Stimulated activated CD4-positive, alpha-beta T cell treated with anti-CD3 and anti-CD28 coated beads, Interleukin-4, amount 100 ng/mL, for 48 hours (primary cell): ENCODE data around the gene SNRNP70.
A peak's percentile ranks its signal among the peaks of the same experiment; 100 is the strongest.

ENCODE experiments used
- DNase-seq, 2 donors: peaks; one replicate each; pipeline ENCODE4 v3.0.0-alpha.2; 2020; ENCODE audit warnings: low read depth in 2 of 2

Gene SNRNP70

DNA sequence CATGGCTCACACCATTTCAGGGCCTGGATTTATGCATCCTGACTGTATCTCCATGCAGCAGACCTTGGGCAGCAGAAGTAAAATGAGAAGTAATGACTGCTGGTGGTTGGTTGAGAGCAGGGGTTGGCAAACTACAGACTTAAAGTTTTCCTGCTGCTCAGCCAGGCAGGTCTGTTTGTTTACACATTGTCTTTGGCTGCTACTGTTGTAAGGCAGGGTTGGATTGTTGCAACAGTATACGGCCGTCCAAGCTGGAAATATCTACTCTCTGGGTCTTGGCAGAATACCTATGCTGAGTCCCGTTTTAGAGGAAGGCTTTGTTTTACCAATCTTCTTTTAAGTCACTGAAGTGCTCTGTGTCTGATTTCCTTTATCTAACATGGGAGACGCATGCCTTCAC lies 13.5 kb downstream of the SNRNP70 start:
- no peak for DNase-seq

DNA sequence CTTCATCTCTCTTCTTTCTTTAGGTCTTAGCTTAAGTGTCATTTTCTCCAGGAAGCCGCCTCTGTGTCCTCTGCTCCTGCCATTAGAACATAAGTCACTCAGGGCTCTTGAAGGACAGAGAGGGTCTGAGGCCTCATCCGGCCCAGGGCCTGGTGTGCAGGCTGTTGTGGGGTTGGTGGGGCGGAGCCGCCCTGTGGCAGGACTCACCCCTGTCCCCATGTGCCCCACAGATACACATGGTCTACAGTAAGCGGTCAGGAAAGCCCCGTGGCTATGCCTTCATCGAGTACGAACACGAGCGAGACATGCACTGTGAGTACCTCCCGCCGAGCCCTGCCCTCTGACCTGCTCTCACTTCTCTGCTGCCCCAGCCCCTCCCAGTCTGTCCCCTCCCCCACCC lies 15.9 kb downstream of the SNRNP70 start:
- DNase-seq: no peak

DNA sequence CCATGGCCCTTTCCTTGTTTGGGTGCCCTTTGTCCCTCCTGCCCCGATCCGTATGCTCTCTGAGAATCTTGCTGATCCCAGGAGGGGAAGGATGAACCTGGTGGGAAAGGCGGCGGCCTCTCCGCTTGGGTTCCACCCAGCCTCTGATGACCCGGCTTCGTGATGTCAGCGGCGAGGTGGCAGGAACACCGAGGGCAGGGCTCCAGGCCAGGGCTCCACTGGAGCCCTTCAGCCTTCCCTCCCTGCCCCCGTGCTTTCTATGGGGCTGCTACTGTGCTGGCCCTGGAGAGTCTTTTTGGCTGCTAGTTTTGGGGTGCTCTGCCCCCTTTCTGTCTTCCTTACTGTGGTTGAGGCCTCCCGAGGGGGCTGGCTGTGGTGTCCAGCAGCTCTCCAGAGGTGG lies 17.1 kb downstream of the SNRNP70 start:
- DNase-seq: no peak

DNA sequence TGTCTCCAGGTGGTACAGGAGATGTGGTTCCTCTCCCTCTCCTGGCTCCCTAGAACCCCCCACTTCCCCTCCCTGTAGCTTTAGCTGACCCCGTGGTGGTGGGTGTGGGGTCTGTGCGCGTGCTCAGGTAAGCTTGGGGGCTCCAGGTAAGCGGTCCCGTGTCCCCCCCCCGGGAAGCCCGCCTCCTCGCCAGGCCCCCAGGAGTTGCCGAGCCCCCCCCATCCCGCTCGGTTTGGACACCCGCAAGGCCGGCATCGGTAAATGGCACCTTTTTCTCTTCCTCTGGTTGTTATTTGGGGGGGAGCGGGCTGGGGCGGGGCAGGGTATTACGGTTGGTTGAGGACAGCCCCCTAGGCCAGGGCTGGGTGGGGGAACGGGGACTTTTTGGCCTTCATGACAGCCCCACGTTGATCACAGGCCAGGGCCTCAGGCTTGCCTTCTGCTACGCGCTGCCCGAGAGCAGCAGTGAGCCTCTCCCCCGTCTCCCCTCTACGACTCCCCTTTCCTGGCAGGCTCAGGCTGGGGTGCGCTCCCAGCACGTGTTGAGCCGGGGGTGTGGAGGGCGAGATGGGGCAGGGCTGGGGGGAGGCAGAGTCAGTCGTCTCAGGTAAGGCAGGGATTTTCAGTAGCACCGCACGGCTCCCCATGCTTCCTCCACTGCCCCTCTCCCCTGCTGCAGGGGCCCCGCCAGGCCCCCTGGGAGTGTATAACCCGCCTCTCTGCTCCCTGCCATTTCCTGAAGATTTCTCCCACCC lies 18.3 kb downstream of the SNRNP70 start:
- DNase-seq: no peak

DNA sequence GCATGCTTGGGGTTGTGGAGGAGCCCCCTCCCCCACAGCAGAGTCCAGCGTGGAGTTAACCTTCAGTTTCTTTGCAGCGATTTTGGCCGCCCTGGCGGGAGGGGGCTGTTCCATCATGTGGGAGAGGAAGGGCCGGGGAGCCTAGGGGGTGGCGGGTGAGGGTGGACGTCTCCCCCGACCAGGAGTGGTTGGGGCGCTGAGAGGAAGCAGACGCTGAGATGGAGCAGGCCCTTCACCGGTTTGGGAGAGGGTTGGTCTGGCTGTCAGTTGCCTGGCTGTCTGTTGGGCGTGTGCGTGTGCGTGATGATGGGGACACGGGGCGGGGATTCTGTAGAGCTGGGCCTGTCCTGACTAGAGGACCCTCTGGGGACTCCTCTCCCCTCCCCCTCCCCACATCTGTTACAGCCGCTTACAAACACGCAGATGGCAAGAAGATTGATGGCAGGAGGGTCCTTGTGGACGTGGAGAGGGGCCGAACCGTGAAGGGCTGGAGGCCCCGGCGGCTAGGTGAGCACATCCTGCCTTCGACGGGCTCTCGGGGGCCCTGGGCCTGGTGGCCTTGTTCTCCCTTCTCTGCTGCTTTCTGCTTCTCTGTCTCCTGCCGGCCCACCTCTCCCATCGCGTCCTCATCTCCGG lies 19.1 kb downstream of the SNRNP70 start:
- DNase-seq: no peak

DNA sequence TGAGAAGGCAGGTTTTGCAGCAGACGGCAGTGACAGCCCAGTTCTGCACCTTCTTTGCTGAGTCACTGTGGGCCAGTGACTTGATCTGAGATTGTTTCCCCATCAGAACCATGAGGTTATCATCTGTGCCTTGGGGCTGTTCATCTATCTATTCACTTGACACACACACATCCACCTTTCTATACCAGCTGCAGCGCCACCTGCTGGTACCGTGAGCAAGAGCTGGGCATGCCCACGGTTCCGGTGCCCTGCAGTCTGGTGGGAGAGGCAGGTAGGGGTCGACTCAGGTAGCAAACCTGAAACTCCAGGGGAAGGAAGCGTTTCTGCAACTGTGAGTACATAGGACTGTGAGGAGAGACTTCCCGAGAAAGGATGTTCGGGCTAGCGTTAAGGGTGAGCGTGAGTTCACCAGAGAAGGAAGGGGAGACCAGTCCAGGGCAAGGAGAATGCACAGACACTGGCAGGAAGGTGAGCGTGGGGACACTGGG lies 21.4 kb downstream of the SNRNP70 start:
- peak; percentile 55 to 61 for DNase-seq

DNA sequence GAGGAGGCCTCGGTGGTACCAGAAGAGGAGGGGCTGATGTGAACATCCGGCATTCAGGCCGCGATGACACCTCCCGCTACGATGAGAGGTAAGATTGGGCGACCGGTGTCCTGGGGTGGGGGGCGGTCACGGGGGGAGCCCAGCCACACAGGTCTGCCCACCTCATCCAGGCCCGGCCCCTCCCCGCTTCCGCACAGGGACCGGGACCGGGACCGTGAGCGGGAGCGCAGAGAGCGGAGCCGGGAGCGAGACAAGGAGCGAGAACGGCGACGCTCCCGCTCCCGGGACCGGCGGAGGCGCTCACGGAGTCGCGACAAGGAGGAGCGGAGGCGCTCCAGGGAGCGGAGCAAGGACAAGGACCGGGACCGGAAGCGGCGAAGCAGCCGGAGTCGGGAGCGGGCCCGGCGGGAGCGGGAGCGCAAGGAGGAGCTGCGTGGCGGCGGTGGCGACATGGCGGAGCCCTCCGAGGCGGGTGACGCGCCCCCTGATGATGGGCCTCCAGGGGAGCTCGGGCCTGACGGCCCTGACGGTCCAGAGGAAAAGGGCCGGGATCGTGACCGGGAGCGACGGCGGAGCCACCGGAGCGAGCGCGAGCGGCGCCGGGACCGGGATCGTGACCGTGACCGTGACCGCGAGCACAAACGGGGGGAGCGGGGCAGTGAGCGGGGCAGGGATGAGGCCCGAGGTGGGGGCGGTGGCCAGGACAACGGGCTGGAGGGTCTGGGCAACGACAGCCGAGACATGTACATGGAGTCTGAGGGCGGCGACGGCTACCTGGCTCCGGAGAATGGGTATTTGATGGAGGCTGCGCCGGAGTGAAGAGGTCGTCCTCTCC lies 22.6 kb downstream of the SNRNP70 start:
- DNase-seq: no peak

DNA sequence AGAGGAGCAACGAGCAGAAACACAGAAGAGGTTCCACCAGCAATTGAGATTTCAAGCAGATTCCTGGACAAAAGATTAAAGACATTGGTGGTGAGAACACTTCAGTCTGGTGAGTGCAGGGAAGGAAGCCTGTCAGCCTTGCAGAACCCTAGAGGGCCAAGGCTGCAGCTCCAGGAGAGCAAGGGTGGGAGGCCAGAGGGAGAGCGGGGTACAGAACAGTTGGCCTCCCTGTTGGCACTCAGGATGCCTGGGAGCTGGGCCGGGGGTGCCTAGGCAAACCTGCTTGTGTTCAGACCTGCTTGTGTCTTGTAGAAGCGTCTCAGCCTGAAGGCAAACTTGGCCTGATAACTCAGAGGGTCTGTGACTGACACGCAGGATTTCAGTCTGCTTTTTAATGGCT lies 23.8 kb downstream of the SNRNP70 start:
- no peak for DNase-seq

DNA sequence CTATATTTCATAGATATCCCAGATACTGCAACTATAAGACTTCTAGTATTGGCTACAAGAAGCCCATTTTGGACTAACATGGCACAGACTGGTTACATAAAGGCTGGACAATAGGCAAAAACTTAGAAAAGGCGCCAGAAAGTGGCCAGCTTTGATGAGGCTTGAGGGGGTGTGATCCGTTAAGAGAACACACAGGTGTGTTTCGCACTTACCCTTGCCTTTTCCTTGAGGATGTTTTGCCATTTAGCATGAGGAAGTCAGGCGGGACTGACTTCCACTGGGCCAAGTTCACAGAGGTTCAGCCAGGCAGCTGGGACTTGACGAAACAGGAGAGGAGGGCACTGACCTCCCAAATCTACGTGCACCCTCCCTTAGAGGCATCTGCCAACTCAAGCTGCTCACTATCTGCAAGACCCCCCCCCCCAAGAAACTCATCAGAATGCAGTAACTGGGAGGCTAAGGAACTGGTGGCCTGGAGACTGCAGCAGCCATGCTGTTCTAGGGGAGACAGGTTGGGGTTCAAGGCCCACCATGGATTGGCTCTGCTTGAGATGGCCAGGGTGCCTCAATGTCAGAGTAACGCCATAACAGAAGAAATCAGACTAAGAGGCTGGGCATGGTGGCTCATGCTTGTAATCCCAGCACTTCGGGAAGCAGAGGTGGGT lies 24.4 kb downstream of the SNRNP70 start:
- no peak for DNase-seq

DNA sequence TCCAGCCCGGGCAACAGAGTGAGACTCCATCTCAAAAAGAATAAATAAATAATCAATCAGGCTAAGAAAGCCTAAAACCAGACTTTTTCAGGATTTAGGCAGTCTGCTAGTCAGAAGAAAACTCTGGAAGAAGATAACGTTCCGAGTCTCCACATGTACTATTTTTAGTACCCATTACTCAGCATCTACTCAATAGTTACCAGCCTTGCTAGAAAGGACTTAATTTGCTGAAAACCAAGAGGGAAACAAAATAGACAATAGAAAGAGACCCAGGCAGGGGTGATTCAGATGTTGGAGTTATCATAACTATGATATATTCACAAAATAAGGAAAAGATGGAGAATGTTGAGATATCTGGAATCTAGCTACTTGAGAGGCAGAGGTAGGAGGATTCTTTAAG lies 25.3 kb downstream of the SNRNP70 start:
- no peak for DNase-seq

DNA sequence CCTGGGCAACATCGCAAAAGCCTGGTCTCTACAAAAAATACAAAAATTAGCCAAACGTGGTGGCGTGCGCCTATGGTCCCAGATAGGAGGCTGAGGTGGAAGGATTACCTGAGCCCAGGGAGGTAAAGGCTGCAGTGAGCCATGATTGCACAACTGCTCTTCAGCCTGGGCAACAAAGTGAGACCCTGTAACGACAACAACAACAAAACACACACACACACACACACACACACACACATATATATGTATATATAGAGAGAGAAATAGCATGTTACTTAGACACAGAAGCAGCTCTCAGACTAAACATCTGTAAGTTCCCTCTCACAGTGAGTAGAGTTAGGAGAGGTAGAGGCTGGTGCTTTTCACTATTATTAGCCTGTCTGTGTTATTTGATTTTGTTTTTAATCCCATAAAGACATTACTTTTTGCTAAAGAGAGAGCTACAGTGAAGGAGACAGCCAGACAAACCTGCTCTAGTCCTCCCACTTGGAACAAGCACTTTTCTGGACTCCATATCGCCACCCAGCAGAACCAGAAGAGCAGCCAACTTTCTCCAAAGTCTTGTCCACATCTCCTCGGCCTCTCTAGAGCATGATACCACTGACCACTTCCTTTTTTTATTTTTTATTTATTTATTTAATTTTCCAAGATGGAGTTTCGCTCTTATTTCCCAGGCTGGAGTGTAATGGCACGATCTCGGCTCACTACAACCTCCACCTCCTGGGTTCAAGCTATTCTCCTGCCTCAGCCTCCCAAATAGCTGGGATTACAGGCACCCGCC lies 26.2 kb downstream of the SNRNP70 start:
- DNase-seq: no peak

DNA sequence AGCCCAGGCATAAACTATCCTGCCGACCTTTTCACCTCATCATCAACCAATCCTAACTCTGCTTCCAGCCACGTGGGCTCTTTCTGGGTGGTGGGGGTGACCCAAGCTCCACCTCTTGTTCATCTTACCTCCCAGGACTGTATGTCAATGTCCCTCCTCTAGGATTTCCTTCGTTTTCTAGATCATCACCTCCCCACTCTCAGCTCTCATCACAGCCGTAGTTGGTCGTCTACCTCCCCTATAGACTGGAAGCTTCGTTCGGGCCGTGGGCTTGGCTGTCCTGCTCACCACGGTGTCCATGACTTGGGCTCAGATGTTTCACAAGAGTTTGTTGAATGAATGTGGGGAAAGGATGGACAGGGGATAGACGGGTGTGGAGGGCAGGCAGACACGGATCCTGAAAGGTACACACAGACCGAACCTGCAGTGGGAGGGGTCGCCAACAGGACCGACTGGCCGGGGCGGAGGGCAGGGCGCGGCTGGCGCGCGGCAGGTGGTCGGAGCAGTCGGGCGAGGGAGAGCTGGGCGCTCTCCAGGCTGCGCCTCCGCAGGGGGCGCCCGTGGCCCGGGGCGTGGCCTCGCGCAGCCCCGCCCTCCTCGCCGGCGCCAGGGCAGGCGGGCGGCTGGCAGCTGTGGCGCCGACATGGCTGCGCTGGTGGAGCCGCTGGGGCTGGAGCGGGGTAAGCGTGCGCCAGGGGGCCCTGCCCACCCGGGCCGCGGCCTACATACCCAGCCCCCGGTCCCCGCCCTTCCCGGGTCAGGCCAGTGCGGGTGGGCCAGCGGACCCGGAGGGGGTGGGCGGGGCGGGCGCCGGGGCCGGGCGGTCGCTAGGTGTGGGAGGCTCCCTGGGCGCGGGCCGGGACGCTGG lies 28.7 kb downstream of the SNRNP70 start, which contains the start of gene LIN7B:
LIN7B (plus strand) TSS at position 609 of the 868 bp plus-strand sequence; CDS start at position 644, 35 bp downstream.
- DNase-seq: peak; percentile 56 to 61

DNA sequence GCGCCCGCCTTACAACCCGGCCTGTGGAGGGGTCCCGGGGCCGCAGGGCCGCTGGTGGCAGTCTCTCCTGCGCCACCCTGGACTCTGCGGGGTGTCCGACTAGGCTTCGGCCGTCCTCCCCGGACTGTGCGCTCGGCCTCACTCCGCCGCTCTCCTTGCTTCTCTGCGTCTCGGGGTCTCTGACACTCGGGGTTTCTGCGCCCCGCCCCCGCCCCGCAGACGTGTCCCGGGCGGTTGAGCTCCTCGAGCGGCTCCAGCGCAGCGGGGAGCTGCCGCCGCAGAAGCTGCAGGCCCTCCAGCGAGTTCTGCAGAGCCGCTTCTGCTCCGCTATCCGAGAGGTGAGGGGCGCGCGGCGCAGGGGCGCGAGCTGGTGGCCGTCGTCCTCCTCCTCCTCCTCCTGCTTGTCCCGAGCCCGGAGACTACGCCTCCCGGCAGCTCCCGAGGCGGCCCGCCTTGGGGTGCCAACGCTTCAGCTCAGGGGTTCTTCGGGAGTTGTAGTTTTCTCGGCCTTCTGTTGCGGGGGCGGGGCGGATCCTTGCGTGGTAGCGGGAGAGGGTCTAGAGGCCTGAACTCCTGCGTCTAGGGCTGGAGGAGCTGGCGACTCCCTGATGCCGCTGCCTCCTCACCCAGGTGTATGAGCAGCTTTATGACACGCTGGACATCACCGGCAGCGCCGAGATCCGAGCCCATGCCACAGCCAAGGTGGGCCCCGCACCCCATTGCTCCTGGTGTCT lies 29.5 kb downstream of the SNRNP70 start:
- DNase-seq: peak in 1 of 2 donors; percentile 50

DNA sequence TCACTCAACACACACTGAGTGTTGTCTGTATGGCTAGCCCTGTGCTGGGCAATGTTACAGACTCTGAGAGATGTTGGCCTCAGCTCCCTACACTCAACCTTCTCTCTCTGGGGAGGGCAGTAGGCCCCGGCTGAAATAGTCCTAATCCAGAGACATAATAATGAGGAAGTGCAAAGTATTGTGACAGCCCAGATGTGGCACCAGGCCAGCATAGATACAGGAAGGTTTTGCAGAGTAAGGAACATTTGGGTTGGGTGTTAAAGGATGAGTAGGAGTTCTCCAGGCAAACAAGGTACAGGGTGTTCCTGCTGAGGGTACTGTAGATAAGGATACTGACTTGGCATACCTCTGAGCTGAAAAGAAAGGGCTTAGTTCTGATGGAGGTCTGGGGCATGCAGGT lies 31.3 kb downstream of the SNRNP70 start:
- DNase-seq: no peak

DNA sequence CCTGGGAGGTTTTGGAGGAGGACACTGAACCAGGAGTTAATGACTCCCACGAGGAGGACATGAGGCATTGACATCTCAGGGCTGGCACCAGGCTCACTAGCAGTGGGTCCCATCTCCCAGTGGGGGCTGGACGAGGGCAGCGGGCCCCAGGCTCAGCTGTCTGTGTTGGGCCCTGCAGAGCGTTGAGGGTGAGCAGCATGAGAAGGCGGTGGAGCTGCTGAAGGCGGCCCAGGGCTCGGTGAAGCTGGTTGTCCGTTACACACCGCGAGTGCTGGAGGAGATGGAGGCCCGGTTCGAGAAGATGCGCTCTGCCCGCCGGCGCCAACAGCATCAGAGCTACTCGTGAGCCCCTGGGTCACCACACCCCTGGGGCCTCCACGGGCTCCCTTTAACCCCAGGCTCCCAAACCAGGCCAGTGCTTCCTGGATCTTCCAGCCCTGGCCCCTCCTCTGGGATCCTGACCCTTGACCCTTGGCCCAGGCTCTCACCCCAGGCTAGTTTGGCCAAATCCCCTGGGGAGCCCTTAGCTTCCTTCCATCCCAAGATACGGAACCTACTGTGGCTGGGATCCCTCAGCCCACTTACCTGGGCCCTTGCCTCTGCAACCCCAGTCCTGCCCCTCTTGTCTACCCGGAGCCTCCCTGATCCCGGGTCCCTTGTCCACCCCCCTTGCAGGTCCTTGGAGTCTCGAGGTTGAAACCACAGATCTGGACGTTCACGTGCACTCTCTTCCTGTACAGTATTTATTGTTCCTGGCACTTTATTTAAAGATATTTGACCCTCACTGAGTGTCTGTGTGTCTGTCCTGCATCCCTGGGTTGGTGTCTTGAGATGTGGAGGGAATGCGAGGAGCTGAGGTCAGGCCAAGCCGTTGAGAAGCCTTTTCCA lies 32.7 kb downstream of the SNRNP70 start:
- DNase-seq: no peak

DNA sequence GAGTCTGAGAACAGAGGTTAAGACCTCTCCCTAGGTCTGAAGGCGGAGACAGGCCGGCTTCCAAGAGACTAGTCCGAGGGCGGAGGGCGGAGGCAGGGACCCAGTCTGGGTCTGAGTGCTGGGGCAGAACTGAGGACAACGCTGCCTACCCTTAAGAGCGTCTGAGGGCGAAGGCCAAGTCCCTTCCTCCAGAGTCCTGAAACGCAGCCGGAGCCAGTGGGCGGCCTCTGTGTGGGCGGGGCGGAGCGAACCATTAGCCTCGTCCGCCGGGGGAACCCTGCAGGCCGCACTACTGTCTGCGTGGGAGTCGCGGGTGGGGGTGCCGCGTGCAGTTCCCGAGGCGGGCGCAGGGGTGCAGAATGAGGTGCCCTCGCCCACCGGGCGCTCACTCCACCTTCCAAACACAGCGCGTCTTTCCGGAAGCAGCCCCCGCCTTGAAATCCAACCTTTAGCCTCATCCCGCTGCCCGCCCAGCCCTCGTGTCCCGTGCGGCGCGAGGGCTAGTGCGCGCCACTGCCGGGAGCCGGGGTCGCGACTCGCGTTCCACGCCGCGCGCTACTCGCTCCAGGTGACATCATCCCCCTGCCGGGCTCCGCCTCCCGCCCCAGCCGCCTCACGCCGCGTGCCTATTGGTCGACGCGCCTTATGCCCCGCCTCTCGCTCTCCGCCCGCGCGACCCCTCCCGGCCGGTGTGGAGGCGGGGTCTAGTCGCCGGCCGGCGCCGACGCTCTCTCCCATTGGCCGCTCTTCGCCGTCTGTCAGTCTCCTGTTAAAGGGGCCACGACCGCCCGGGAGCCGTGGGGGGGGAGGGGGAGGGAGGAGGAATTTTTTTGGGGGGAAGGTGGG lies 33.5 kb downstream of the SNRNP70 start, which contains the start of gene C19orf73:
C19orf73 (minus strand) TSS at position 579 of the 846 bp plus-strand sequence; CDS start at position 458, 121 bp downstream.
- peak; percentile 91 to 93 for DNase-seq
